Posterior vena cava (tissue), 2 donors: ENCODE data around the gene COPS3. TPM values are rescaled to one million over a fixed set of nuclear protein-coding genes. Genes with fewer than 3 reads are reported as not detected.

Experiments
- DNase-seq: peaks from one replicate; pipeline ENCODE4 v3.0.0-alpha.2; 2020; ENCODE audit warnings: low spot score
- intact Hi-C, 2 donors: fragments of 100-400 bp; cut with DNase I; formaldehyde crosslinking; loops; one replicate each; pipeline versions ENCODE4 v1.14.1 to v1.14.2; 2022 to 2023
- total RNA-seq, 2 donors: library from RNA; stranded (reverse); fragmentation: NEBNext Ultra II Directional; extraction: Animal tissue kit (Norgen Biotek cat#: 25700); gene quantifications; one replicate each; pipeline ENCODE4 v1.2.1, GENCODE V29; 2021
- donor health status: DM: yes; HTN: yes; CAD: no.
- donor health status: DM: yes; HTN: yes; CAD: no.

Gene COPS3
- total RNA-seq, 2 donors from 2014 or later = 45.3 to 54.6 TPM

DNA sequence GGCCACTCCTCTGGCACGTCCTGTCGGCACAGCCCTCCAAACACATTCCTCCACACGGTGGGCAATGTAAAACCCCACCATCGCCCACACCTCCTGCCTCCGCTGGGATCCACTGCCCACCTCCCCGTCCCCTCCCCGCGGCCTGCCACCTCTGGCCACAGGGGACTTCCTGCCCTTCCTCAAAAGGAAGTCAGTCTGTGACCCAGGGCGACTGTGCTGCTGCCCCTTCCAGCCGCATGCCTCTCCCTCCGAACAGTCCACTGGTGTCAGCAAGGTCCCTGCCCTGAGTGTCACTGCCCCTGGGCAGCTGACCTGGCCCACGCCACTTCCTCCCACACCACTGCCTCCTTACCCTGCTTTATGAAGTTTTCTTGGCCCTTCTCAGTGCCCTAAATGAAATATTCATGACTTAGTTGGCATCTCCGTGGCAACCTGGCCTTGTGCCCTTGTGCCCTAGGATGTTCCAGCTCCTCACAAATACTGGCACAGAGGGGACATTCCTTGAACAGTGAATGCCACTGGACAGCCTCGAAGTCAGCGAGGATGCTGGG lies 76.9 kb downstream of the COPS3 start:
- intact Hi-C loops = loop anchor here (5.0 to 10.0 kb wide), 2 partner anchors 33 to 199 kb away; partner anchors contain the start of gene FLCN (in 1 of the 2)

DNA sequence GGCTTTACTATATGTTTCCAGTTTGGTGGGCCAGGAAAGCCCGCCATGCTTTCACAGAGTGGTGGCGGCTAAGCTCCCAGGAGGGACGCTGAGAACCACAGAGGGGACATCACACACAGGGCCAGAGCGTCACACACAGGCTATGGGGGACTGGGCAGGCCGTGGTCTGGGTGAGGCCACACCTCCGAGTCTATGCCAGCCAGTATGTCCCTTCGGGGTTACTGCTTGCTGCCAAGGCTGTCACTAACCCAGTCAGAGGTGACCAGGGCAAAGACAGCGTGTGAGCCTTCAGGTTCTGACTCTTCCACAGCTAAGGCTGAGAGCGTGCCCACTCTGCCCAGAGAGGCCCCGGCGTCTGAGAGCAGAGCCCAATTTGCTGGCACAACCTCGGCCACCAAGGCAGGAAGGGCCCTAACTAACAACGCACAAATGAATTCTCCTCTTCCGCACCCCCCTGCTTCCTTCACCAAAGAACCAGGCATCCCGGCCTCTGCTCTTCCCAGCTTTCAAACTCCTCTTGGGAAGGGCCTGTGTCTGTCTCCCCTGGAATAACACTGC lies 77.8 kb downstream of the COPS3 start:
- intact Hi-C loops = loop anchor here (5.0 to 10.0 kb wide), 2 partner anchors 34 to 198 kb away; partner anchors contain the start of gene FLCN (in 1 of the 2)
- no peak for DNase-seq

More for the DNA sequence above, 76.9 kb downstream of the COPS3 start:
- no peak for DNase-seq

DNA sequence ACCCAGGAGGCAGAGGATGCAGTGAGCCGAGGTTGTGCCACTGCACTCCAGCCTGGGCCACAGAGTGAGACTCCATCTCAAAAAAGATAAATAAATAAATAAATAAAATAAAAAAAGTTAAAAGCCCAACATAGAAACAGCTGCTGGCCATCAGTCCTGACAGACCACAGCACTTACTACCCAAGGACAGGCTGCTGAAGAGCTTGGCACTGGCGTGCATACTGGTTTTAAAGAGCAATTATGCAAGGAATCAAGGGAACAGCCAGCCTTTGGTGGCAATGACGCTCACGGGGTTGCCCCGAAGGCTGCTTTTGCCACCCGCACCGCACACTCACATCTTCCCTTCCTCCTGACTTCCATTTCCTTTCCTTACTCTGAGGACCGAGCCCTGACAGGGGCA lies 79.1 kb downstream of the COPS3 start:
- no peak for DNase-seq
- intact Hi-C loops = loop anchor here (5.0 to 10.0 kb wide), 2 partner anchors 35 to 197 kb away; partner anchors contain the start of gene FLCN (in 1 of the 2)

DNA sequence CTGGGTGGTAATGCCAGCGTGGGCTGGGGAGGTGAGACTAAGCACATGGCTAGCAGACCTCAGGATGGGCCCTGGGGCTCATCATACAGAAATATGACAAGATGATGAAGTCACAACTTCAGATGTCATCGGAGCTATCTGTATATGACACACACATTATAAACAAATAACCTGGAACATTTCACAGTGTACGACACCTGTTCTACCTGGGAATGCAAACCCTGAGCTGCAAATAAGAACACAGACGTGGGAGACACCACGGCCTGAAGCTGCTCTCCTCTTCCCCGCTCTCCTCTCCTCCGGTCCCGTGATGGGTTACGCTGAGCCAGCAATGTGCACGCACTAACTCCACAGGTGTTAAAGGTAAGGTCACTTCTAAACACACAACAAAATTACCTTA lies 79.8 kb downstream of the COPS3 start:
- DNase-seq = no peak
- intact Hi-C loops = loop anchor here (5.0 to 10.0 kb wide), 2 partner anchors 36 to 196 kb away; partner anchors contain the start of gene FLCN (in 1 of the 2)

DNA sequence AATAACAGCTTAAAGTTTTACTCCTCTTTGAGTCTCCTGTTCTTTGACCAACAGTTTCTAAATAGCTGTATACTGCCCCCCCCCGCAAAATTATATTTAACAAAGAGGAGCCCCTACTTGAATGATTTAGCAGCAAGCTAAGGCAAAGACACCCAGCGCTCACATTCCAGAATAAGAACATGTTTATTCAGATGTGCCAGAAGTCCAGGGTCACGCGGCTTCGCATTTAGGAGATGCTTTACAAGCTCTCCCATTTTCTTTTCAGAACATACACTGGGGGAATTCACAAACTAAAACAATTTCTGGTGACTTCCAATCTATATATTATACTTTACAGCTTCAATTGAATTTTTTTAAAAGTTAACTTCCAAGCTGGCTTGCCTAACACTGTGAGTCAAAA lies 80.2 kb downstream of the COPS3 start:
- intact Hi-C loops = loop anchor here (5.0 to 10.0 kb wide), 2 partner anchors 36 to 196 kb away; partner anchors contain the start of gene FLCN (in 1 of the 2)
- DNase-seq = no peak

DNA sequence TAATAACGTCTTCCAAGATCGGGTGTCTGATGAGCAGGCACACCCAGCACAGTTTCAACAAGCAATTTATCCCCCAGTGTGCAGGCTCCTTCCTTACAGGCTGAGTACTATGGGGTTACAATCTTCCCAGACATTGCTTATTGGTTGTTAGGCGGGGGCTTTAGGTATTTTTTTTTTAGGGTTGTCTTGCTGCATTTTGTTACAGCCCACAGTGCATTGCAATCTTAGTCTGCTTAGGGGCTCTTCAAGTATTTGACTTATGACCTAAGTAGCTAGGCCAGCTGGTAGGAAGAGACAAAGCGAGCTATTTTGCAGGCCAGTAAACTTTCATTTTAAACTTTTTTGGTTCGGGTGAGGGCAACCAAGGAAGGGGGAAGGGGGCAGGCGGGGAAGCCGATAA lies 80.7 kb downstream of the COPS3 start:
- DNase-seq = no peak
- intact Hi-C loops = loop anchor here (5.0 to 10.0 kb wide), 2 partner anchors 37 to 196 kb away; partner anchors contain the start of gene FLCN (in 1 of the 2)

DNA sequence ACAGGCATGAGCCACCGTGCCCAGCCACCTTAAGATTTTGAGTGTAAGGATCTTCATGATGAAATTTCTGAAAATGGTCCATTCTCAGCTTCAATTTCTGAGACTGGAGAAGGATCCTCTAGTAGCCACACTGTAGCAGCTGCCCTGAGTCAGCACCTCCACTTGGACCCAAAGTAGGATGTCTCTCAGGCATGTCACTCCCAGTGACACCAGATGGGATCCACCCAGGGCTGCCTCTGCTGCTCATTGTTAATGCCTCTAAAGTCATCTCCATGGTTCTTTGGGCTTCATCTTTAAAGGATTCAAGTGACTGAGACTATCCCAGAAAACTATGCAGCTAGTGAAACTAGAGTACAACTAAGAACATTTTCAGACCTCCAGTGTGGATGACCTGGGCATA lies 82.8 kb downstream of the COPS3 start:
- intact Hi-C loops = no loop called here
- DNase-seq = no peak

DNA sequence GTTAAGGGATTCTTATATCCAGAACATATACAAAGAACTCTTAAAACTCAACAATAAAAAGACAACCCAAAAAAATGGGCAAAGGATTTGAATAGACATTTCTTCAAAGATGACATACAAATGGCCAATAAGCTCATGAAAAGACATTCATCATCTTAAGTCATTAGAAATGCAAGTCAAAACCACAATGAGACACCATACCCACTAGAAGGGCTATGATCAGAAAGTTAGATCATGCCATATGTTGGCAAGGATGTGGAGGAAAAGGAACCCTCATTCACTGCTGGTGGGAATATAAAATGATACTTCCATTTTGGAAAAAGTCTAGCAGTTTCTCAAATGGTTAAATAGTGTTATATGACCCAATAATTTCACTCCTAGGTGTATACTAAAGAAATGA lies 84.3 kb downstream of the COPS3 start:
- DNase-seq = no peak
- intact Hi-C loops = no loop called here

Other genes starting within 250 kb of the COPS3 start
- 100 to 1,000 TPM; 359 to 405 TPM for gene MPRIP, start 238.8 kb downstream of the COPS3 start, total RNA-seq
- 1 to 10 TPM; 2.9 to 4.4 TPM for gene PLD6, start 74.9 kb downstream of the COPS3 start, total RNA-seq
- gene FLCN, start 44.1 kb downstream of the COPS3 start, total RNA-seq = 10 to 100 TPM; 37.9 to 53.5 TPM
- gene NT5M, start 22.1 kb upstream of the COPS3 start, total RNA-seq = 1 to 10 TPM; 2.8 to 3.0 TPM
- gene MED9, start 195.8 kb upstream of the COPS3 start, total RNA-seq = 1 to 10 TPM; 7.0 to 8.8 TPM
- 10 to 100 TPM in 1 of 2 donors, 1 to 10 TPM in 1; 7.4 to 40.3 TPM for gene RASD1, start 215.1 kb upstream of the COPS3 start, total RNA-seq